Thymus (tissue), 14 donors: ENCODE data around the gene TEX264. TPM values are rescaled to one million over a fixed set of nuclear protein-coding genes. Genes with fewer than 3 reads are reported as not detected.

Experiments used
- DNase-seq, 9 donors: peaks; one replicate each; pipeline ENCODE4 v3.0.0-alpha.2; 2013; ENCODE audit warnings: low spot score in 9 of 9, low read depth in 6 of 9, missing footprints in 1 of 9
- H3K27ac ChIP-seq, 2 donors: one replicate each; pipeline ENCODE4 v1.5.1; 2013; ENCODE audit warnings: control low read depth in 1 of 2, low read depth in 1 of 2, low read length in 1 of 2, mild to moderate bottlenecking in 1 of 2, moderate library complexity in 1 of 2
- H3K27me3 ChIP-seq, 2 donors: one replicate each; pipeline ENCODE4 v1.5.1; 2013; ENCODE audit warnings: low read length in 1 of 2; ENCODE audit not compliant: control insufficient read depth in 2 of 2, insufficient read depth in 1 of 2
- H3K36me3 ChIP-seq, 2 donors: one replicate each; pipeline ENCODE4 v1.5.1; 2013; ENCODE audit warnings: low read length in 1 of 2, mild to moderate bottlenecking in 1 of 2, moderate library complexity in 1 of 2; ENCODE audit not compliant: control insufficient read depth in 2 of 2, insufficient read depth in 2 of 2
- H3K4me1 ChIP-seq, 2 donors: one replicate each; pipeline ENCODE4 v1.5.1; 2013; ENCODE audit warnings: low read length in 2 of 2; ENCODE audit not compliant: control insufficient read depth in 2 of 2, insufficient read depth in 2 of 2
- H3K4me3 ChIP-seq, 2 donors: one replicate each; pipeline ENCODE4 v1.5.1; 2013; ENCODE audit warnings: low read length in 2 of 2, control low read depth in 1 of 2, mild to moderate bottlenecking in 1 of 2
- H3K9me3 ChIP-seq, 2 donors: one replicate each; pipeline ENCODE4 v1.5.1; 2013; ENCODE audit warnings: low read length in 1 of 2, mild to moderate bottlenecking in 1 of 2; ENCODE audit not compliant: control insufficient read depth in 2 of 2, insufficient read depth in 1 of 2
- WGBS: extraction: QIAGEN DNeasy Blood & Tissue Kit; methylation state at CpG from one replicate; pipeline ENCODE4 v1.1.7; 2013; 5-methylcytosine and 5-hydroxymethylcytosine counted together
- long read RNA-seq, 10 donors: transcript quantifications; one replicate each; lab custom pipeline, GENCODE V29; 2026
- polyA plus RNA-seq: library from polyadenylated mRNA; stranded (reverse); fragments of 200-250 nt; gene quantifications from one replicate; pipeline ENCODE4 v1.2.3, GENCODE V29; 2013
- total RNA-seq: library from RNA; stranded (reverse); fragments of 120-200 nt; gene quantifications from one replicate; pipeline ENCODE4 v1.2.4, GENCODE V29; 2013
- donor health status: healthy.

The TEX264 gene
- 38.4 TPM for total RNA-seq
- polyA plus RNA-seq = 61.1 TPM
- long read RNA-seq, donor 1, partial matches to known transcripts = 0 of 2 reads
- long read RNA-seq, donor 1, other reads (novel, unspliced or antisense) = 0 of 2 reads
- long read RNA-seq, donor 2, transcript TEX264-201 (5 exons, 1,340 nt) = major isoform, 22 of 49 reads
- long read RNA-seq, donor 2, partial matches to known transcripts = 15 of 49 reads
- long read RNA-seq, donor 2, other reads (novel, unspliced or antisense) = 0 of 49 reads
- long read RNA-seq, donor 3, transcript TEX264-201 (5 exons, 1,340 nt) = major isoform, 9 of 20 reads
- long read RNA-seq, donor 3, partial matches to known transcripts = 7 of 20 reads
- long read RNA-seq, donor 3, other reads (novel, unspliced or antisense) = 0 of 20 reads
- long read RNA-seq, donor 4, transcript TEX264-201 (5 exons, 1,340 nt) = major isoform, 8 of 11 reads
- long read RNA-seq, donor 4, partial matches to known transcripts = 0 of 11 reads
- long read RNA-seq, donor 4, other reads (novel, unspliced or antisense) = 0 of 11 reads
- long read RNA-seq, donor 5, transcript TEX264-201 (5 exons, 1,340 nt) = major isoform, 30 of 57 reads
- long read RNA-seq, donor 5, transcript TEX264-213 (4 exons, 800 nt) = minor isoform, 11 of 57 reads
- long read RNA-seq, donor 5, partial matches to known transcripts = 10 of 57 reads
- long read RNA-seq, donor 5, other reads (novel, unspliced or antisense) = 0 of 57 reads
- long read RNA-seq, donor 6, transcript TEX264-201 (5 exons, 1,340 nt) = major isoform, 17 of 28 reads
- long read RNA-seq, donor 6, partial matches to known transcripts = 9 of 28 reads
- long read RNA-seq, donor 6, other reads (novel, unspliced or antisense) = 0 of 28 reads
- long read RNA-seq, donor 7, transcript TEX264-201 (5 exons, 1,340 nt) = major isoform, 13 of 17 reads
- long read RNA-seq, donor 7, partial matches to known transcripts = 0 of 17 reads
- long read RNA-seq, donor 7, other reads (novel, unspliced or antisense) = 0 of 17 reads
- long read RNA-seq, donor 8, transcript TEX264-201 (5 exons, 1,340 nt) = major isoform, 6 of 7 reads
- long read RNA-seq, donor 8, partial matches to known transcripts = 0 of 7 reads
- long read RNA-seq, donor 8, other reads (novel, unspliced or antisense) = 0 of 7 reads
- long read RNA-seq, donor 9, transcript TEX264-201 (5 exons, 1,340 nt) = major isoform, 6 of 9 reads
- long read RNA-seq, donor 9, partial matches to known transcripts = 0 of 9 reads
- long read RNA-seq, donor 9, other reads (novel, unspliced or antisense) = 0 of 9 reads
- long read RNA-seq, donor 10, transcript TEX264-201 (5 exons, 1,340 nt) = major isoform, 12 of 14 reads
- long read RNA-seq, donor 10, partial matches to known transcripts = 0 of 14 reads
- long read RNA-seq, donor 10, other reads (novel, unspliced or antisense) = 0 of 14 reads

GRCh38 chr3:51670823-51671733, at the start of gene TEX264:
TSS of gene TEX264 (plus strand) at chr3:51671252. CDS start at chr3:51674305, 3,053 bp downstream.
- under 1% methylated on average over 81 of the region's 81 CpGs for WGBS

GRCh38 chr3:51622413-51622812, 48.6 kb upstream of the TEX264 start:
- H3K4me3 ChIP-seq = no peak overlapping the region
- H3K36me3 ChIP-seq = peaks cover 1 to 8% of the 10 kb centered on the region in 2 donors
- no peaks in the 10 kb centered on the region for H3K27me3 ChIP-seq
- no peaks in the 10 kb centered on the region for H3K4me1 ChIP-seq
- DNase-seq = no peak
- WGBS = 96% methylated on average over 3 of the region's 3 CpGs
- no peaks in the 10 kb centered on the region for H3K9me3 ChIP-seq
- no peak overlapping the region for H3K27ac ChIP-seq

More at GRCh38 chr3:51670823-51671733, at the start of gene TEX264:
- Histone ChIP-seq H3K27me3 (no peaks in the 10 kb centered on the region), H3K4me3 (peak within 1 kb of the TSS; percentile 75 to 95), H3K36me3 (peaks cover 0 to 10% of the 10 kb centered on the region in 2 donors), H3K27ac (peak within 1 kb of the TSS; percentile 86 to 96), H3K4me1 (peaks cover 6 to 37% of the 10 kb centered on the region in 2 donors), H3K9me3 (no peaks in the 10 kb centered on the region)
- DNase-seq = peak in 8 of 9 donors; percentile 88 to 96 (median 91)

- 70% methylated on average over 4 of the region's 4 CpGs for WGBS
- no peak overlapping the region for H3K27ac ChIP-seq
- H3K36me3 ChIP-seq = peaks cover 6 to 13% of the 10 kb centered on the region in 2 donors
- H3K9me3 ChIP-seq = no peaks in the 10 kb centered on the region
- H3K4me3 ChIP-seq = no peak overlapping the region
- H3K4me1 ChIP-seq = no peaks in the 10 kb centered on the region
- DNase-seq = no peak
- no peaks in the 10 kb centered on the region for H3K27me3 ChIP-seq
Observed at GRCh38 chr3:51622868-51623267, 48.2 kb upstream of the TEX264 start.

GRCh38 chr3:51630513-51630912, 40.5 kb upstream of the TEX264 start:
- no peaks in the 10 kb centered on the region for H3K4me1 ChIP-seq
- H3K27me3 ChIP-seq = no peaks in the 10 kb centered on the region
- H3K9me3 ChIP-seq = no peaks in the 10 kb centered on the region
- H3K27ac ChIP-seq = no peak overlapping the region
- no peak for DNase-seq
- WGBS = 99% methylated on average over 4 of the region's 4 CpGs
- no peak overlapping the region for H3K4me3 ChIP-seq
- H3K36me3 ChIP-seq = peaks cover 54 to 56% of the 10 kb centered on the region in 2 donors

- no peaks in the 10 kb centered on the region for H3K4me1 ChIP-seq
- peaks cover 66 to 73% of the 10 kb centered on the region in 2 donors for H3K36me3 ChIP-seq
- H3K27ac ChIP-seq = no peak overlapping the region
- H3K4me3 ChIP-seq = no peak overlapping the region
- WGBS = 98% methylated on average over 14 of the region's 14 CpGs
- no peak for DNase-seq
- H3K9me3 ChIP-seq = no peaks in the 10 kb centered on the region
- no peaks in the 10 kb centered on the region for H3K27me3 ChIP-seq
Observed at GRCh38 chr3:51637144-51637940, 33.7 kb upstream of the TEX264 start.

GRCh38 chr3:51637941-51638471, 33.0 kb upstream of the TEX264 start:
- Histone ChIP-seq H3K4me3 (no peak overlapping the region), H3K27ac (no peak overlapping the region), H3K27me3 (no peaks in the 10 kb centered on the region), H3K4me1 (no peaks in the 10 kb centered on the region), H3K9me3 (no peaks in the 10 kb centered on the region), H3K36me3 (peaks cover 63 to 76% of the 10 kb centered on the region in 2 donors)
- peak in 7 of 9 donors; percentile 3 to 45 (median 9) for DNase-seq
- WGBS = 83% methylated on average over 6 of the region's 6 CpGs

- peaks cover 0 to 2% of the 10 kb centered on the region in 2 donors for H3K9me3 ChIP-seq
- no peak overlapping the region for H3K4me3 ChIP-seq
- 55% methylated on average over 2 of the region's 2 CpGs for WGBS
- no peaks in the 10 kb centered on the region for H3K27me3 ChIP-seq
- peak in 2 of 9 donors; percentile 5 to 6 for DNase-seq
- no peak overlapping the region for H3K27ac ChIP-seq
- no peaks in the 10 kb centered on the region for H3K4me1 ChIP-seq
- peaks cover 71 to 88% of the 10 kb centered on the region in 2 donors for H3K36me3 ChIP-seq
Observed at GRCh38 chr3:51642462-51642861, 28.6 kb upstream of the TEX264 start.
